Gastroesophageal sphincter (tissue), 3 donors: ENCODE data around the gene DNAH7.

Experiments
- EP300 ChIP-seq: sonication (generic); formaldehyde crosslinking; IDR thresholded peaks from one replicate; pipeline ENCODE4 v1.6.1; 2017; ENCODE audit warnings: antibody characterized with exemption, mild to moderate bottlenecking
- POLR2A ChIP-seq, 2 donors: fragments of 450-650 bp; IDR thresholded peaks; one replicate each; pipeline ENCODE4 v1.6.1; 2017; ENCODE audit warnings: antibody characterized with exemption in 2 of 2, mild to moderate bottlenecking in 2 of 2, moderate library complexity in 1 of 2
- POLR2AphosphoS5 ChIP-seq: sonication (generic); formaldehyde crosslinking; IDR thresholded peaks from one replicate; pipeline ENCODE4 v1.6.1; 2017; ENCODE audit warnings: antibody characterized with exemption
- TF ChIP-seq, protein P1 (sequence below), 4 experiments: fragments of 200-600 bp in 2 of 4; fragments of 450-650 bp in 2 of 4; sonication (generic) in 1 of 4; IDR thresholded peaks; one replicate each; pipeline ENCODE4 v1.5.1; 2017 to 2019; ENCODE audit warnings: antibody characterized with exemption in 4 of 4, mild to moderate bottlenecking in 2 of 4, moderate library complexity in 2 of 4

GRCh38 chr2:195722075-195722474 lies 346.6 kb downstream of the DNAH7 start:
- TF ChIP-seq, protein P1, sequence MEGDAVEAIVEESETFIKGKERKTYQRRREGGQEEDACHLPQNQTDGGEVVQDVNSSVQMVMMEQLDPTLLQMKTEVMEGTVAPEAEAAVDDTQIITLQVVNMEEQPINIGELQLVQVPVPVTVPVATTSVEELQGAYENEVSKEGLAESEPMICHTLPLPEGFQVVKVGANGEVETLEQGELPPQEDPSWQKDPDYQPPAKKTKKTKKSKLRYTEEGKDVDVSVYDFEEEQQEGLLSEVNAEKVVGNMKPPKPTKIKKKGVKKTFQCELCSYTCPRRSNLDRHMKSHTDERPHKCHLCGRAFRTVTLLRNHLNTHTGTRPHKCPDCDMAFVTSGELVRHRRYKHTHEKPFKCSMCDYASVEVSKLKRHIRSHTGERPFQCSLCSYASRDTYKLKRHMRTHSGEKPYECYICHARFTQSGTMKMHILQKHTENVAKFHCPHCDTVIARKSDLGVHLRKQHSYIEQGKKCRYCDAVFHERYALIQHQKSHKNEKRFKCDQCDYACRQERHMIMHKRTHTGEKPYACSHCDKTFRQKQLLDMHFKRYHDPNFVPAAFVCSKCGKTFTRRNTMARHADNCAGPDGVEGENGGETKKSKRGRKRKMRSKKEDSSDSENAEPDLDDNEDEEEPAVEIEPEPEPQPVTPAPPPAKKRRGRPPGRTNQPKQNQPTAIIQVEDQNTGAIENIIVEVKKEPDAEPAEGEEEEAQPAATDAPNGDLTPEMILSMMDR (IDR thresholded peaks at IDR 0.05) = no peak
- TF ChIP-seq POLR2A (IDR thresholded peaks at IDR 0.05) = no peak
- TF ChIP-seq EP300 = no peak
- no peak for TF ChIP-seq POLR2AphosphoS5
